Gastroesophageal sphincter (tissue), 4 donors: ENCODE data around the gene PIK3C3. TPM values are rescaled to one million over a fixed set of nuclear protein-coding genes. Genes with fewer than 3 reads are reported as not detected.

Experiments used
- ATAC-seq: fragments of 150-250 bp; one replicate; pipeline ENCODE4 v1.9.1; 2016; ENCODE audit warnings: mild to moderate bottlenecking, moderate library complexity
- H3K27ac ChIP-seq, 4 donors: fragments of 200-600 bp; sonication (generic) in 3 of 4; 1 replicate in 3 of 4; 2 replicates in 1 of 4; pipeline ENCODE4 v1.5.1; 2016 to 2019
- H3K27me3 ChIP-seq: fragments of 200-600 bp; sonication (generic); one replicate; pipeline ENCODE4 v1.5.1; 2019
- H3K36me3 ChIP-seq, 2 donors: fragments of 200-600 bp; sonication (generic); one replicate each; pipeline ENCODE4 v1.5.1; 2019; ENCODE audit warnings: control low read depth in 1 of 2
- H3K4me1 ChIP-seq, 3 donors: fragments of 200-600 bp; sonication (generic); 1 replicate in 2 of 3; 2 replicates in 1 of 3; pipeline ENCODE4 v1.5.1; 2016 to 2019; ENCODE audit warnings: control low read depth in 2 of 3
- H3K4me3 ChIP-seq, 2 donors: fragments of 200-600 bp; sonication (generic); one replicate each; pipeline ENCODE4 v1.5.1; 2019; ENCODE audit warnings: mild to moderate bottlenecking in 1 of 2, moderate library complexity in 1 of 2
- H3K9me3 ChIP-seq, 3 donors: fragments of 200-600 bp; sonication (generic); one replicate each; pipeline ENCODE4 v1.5.1; 2017 to 2019; ENCODE audit warnings: control low read depth in 2 of 3
- EP300 ChIP-seq: sonication (generic); formaldehyde crosslinking; IDR thresholded peaks from one replicate; pipeline ENCODE4 v1.6.1; 2017; ENCODE audit warnings: antibody characterized with exemption, mild to moderate bottlenecking
- POLR2A ChIP-seq, 2 donors: fragments of 450-650 bp; IDR thresholded peaks; one replicate each; pipeline ENCODE4 v1.6.1; 2017; ENCODE audit warnings: antibody characterized with exemption in 2 of 2, mild to moderate bottlenecking in 2 of 2, moderate library complexity in 1 of 2
- POLR2AphosphoS5 ChIP-seq: sonication (generic); formaldehyde crosslinking; IDR thresholded peaks from one replicate; pipeline ENCODE4 v1.6.1; 2017; ENCODE audit warnings: antibody characterized with exemption
- WGBS, 2 donors: methylation state at CpG; one replicate each; pipeline ENCODE4 v1.1.5; 2018; ENCODE audit warnings: low coverage in 1 of 2; 5-methylcytosine and 5-hydroxymethylcytosine counted together
- total RNA-seq, 4 donors: library from RNA; depleted of rRNA; stranded (reverse); fragments of >200 nt; gene quantifications; one replicate each; pipeline ENCODE4 v1.1.0, GENCODE V29; 2016
- TF ChIP-seq, protein P1 (sequence below), 4 experiments: fragments of 200-600 bp in 2 of 4; fragments of 450-650 bp in 2 of 4; sonication (generic) in 1 of 4; IDR thresholded peaks; one replicate each; pipeline ENCODE4 v1.5.1; 2017 to 2019; ENCODE audit warnings: antibody characterized with exemption in 4 of 4, mild to moderate bottlenecking in 2 of 4, moderate library complexity in 2 of 4

The PIK3C3 gene
- total RNA-seq, 4 donors from 2014 or later: 34.2 to 55.6 (median 40.9) TPM

DNA sequence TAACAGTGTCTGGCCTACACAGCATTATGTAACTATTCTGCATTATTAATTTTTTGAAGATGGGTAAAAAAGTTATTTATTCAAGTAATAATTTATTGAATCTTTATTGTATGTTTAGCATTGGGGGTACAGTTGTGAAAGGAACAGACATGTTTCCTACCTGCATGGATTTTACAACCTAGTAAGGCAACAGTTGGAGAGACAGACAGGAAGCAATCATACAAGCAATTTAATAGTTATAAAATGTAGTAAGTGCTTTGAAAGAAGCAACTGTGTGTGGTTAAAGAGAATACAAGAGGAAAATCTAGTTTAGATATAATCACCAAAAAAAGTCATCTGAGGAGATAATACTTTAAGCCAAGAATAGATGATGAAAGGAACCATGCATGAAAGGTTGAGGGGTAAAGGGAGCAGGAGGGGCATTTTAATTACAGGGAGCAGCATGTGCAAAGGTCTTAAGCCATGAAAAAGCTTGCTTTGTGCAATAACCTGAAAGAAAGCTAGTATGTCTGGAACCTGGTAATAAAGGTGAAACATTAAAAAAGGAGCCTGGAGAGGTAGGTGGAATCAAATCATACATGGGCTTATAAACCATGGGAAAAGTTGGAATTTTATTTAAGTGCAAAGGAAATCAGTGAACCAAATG is 140.8 kb downstream of the PIK3C3 start:
- H3K36me3 ChIP-seq: no peaks in the 10 kb centered on the region
- H3K4me1 ChIP-seq: no peaks in the 10 kb centered on the region
- H3K27me3 ChIP-seq: no peaks in the 10 kb centered on the region
- ATAC-seq: no peak
- TF ChIP-seq, protein P1, sequence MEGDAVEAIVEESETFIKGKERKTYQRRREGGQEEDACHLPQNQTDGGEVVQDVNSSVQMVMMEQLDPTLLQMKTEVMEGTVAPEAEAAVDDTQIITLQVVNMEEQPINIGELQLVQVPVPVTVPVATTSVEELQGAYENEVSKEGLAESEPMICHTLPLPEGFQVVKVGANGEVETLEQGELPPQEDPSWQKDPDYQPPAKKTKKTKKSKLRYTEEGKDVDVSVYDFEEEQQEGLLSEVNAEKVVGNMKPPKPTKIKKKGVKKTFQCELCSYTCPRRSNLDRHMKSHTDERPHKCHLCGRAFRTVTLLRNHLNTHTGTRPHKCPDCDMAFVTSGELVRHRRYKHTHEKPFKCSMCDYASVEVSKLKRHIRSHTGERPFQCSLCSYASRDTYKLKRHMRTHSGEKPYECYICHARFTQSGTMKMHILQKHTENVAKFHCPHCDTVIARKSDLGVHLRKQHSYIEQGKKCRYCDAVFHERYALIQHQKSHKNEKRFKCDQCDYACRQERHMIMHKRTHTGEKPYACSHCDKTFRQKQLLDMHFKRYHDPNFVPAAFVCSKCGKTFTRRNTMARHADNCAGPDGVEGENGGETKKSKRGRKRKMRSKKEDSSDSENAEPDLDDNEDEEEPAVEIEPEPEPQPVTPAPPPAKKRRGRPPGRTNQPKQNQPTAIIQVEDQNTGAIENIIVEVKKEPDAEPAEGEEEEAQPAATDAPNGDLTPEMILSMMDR (IDR thresholded peaks at IDR 0.05): no peak
- TF ChIP-seq POLR2AphosphoS5: no peak
- TF ChIP-seq POLR2A (IDR thresholded peaks at IDR 0.05): no peak
- H3K9me3 ChIP-seq: no peaks in the 10 kb centered on the region
- no peak overlapping the region for H3K4me3 ChIP-seq
- H3K27ac ChIP-seq: no peak overlapping the region

GRCh38 chr18:42100248-42100647 is 145.2 kb downstream of the PIK3C3 start:
- Histone ChIP-seq H3K4me3 (no peak overlapping the region), H3K4me1 (no peaks in the 10 kb centered on the region), H3K27me3 (no peaks in the 10 kb centered on the region), H3K9me3 (no peaks in the 10 kb centered on the region), H3K36me3 (no peaks in the 10 kb centered on the region), H3K27ac (no peak overlapping the region)
- no peak for ATAC-seq
- 69% methylated on average over 1 of the region's 1 CpG; no CpG with 5 or more reads in 1 of the 2 donors for WGBS, 2 donors
- TF ChIP-seq POLR2AphosphoS5 (no peak), POLR2A (IDR thresholded peaks at IDR 0.05) (no peak), EP300 (no peak)
- TF ChIP-seq, protein P1 (IDR thresholded peaks at IDR 0.05): no peak

- 29 to 51% methylated on average over 1 to 2 of the region's 2 CpGs for WGBS, 2 donors
- Histone ChIP-seq H3K9me3 (no peaks in the 10 kb centered on the region), H3K27me3 (no peaks in the 10 kb centered on the region), H3K4me1 (no peaks in the 10 kb centered on the region), H3K4me3 (no peak overlapping the region), H3K36me3 (no peaks in the 10 kb centered on the region), H3K27ac (no peak overlapping the region)
- TF ChIP-seq POLR2A (IDR thresholded peaks at IDR 0.05) (no peak), EP300 (no peak), POLR2AphosphoS5 (no peak)
- TF ChIP-seq, protein P1 (IDR thresholded peaks at IDR 0.05): no peak
- ATAC-seq: no peak
Measured at GRCh38 chr18:42100911-42101310, 145.9 kb downstream of the PIK3C3 start.

- no peak for ATAC-seq
- TF ChIP-seq EP300 (no peak), POLR2AphosphoS5 (no peak), POLR2A (IDR thresholded peaks at IDR 0.05) (no peak)
- TF ChIP-seq, protein P1 (IDR thresholded peaks at IDR 0.05): no peak
- Histone ChIP-seq H3K27me3 (no peaks in the 10 kb centered on the region), H3K36me3 (no peaks in the 10 kb centered on the region), H3K4me3 (no peak overlapping the region), H3K27ac (no peak overlapping the region), H3K9me3 (no peaks in the 10 kb centered on the region), H3K4me1 (no peaks in the 10 kb centered on the region)
- 88 to 93% methylated on average over 2 of the region's 2 CpGs for WGBS, 2 donors
Measured at GRCh38 chr18:42105394-42105793, 150.4 kb downstream of the PIK3C3 start.

DNA sequence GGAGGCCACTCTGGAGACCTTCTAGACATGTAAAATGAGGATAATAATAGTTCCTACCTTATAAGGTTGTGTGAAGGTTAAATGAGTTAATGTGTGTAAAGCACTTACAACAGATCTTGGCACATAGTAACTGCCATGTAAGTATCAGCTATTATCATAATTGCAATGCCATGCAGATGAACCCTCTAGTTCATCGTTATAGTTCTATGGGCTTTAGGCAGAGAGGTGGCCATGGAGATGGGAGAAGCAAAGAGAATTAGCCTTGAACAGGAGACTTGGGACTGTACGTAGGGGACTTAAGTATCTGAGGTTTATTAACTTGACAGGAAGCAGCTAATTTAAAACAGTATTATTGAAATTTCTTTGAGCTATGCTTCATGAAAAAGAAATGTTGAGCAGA is 151.8 kb downstream of the PIK3C3 start:
- Histone ChIP-seq H3K27me3 (no peaks in the 10 kb centered on the region), H3K4me1 (no peaks in the 10 kb centered on the region), H3K4me3 (no peak overlapping the region), H3K9me3 (no peaks in the 10 kb centered on the region), H3K36me3 (no peaks in the 10 kb centered on the region), H3K27ac (no peak overlapping the region)
- WGBS, 2 donors: 53 to 78% methylated on average over 2 of the region's 2 CpGs
- TF ChIP-seq POLR2AphosphoS5 (no peak), EP300 (no peak), POLR2A (IDR thresholded peaks at IDR 0.05) (no peak)
- TF ChIP-seq, protein P1 (IDR thresholded peaks at IDR 0.05): no peak
- no peak for ATAC-seq
